ENCODE results near the gene RACK1. TPM values are rescaled to one million over a fixed set of nuclear protein-coding genes. Genes with fewer than 3 reads are reported as not detected.

Gene RACK1
- total and polyA plus RNA-seq, 2 of the 13 experiments (the other 11 are each of a cell fraction or from before 2014, with no cell fraction given): 2,514 to 6,141 TPM

DNA sequence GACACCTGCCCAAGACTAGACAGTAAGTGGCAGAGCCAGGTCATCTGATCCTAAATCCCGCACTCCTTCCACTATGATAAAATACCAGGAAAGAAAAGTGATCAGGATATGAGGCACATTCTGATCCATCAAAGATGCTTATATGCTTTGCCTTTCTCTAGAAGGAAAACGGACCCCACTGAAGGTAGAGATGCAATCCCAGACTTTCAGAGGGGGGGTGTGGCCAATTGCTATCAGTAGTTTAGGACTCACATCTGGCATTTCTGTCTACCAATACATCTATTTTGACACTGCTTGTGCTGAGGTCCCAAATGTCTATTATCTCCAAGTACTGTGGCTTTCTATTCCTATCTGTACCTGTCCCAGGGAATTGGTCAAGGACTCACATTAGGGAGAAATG is 15.6 kb upstream of the RACK1 start:
- no peak for FAIRE-seq
- Histone ChIP-seq H3K4me1 (ENCODE audit: insufficient read depth, low read length) (peaks cover 56% of the 10 kb centered on the region), H3K4me2 (ENCODE audit: low read depth, low read length) (peak overlapping the region; percentile 99), H3K79me2 (ENCODE audit: insufficient read depth, low read length) (peaks cover 57% of the 10 kb centered on the region), H3K27me3 (ENCODE audit: control insufficient read depth in 1 of 2, insufficient read depth in 2 of 2, low read length in 2 of 2) (no peaks in the 10 kb centered on the region; a peak in 1 of 5 replicates), H3K9ac (ENCODE audit: insufficient read depth, low read depth, low read length) (peak overlapping the region; percentile 99), H3K4me3 (replicated peaks in 1 of 3; ENCODE audit: insufficient read depth in 1 of 3, low read depth in 2 of 3, low read length in 3 of 3) (peak overlapping the region; percentile 86 to 97 (median 94)), H2AFZ (ENCODE audit: low read length) (no peak overlapping the region), H3K27ac (ENCODE audit: extremely low read length, insufficient read depth, low read length) (no peak overlapping the region), H3K9me3 (ENCODE audit: low read length) (no peaks in the 10 kb centered on the region), H3K36me3 (replicated peaks in 1 of 2; ENCODE audit: control insufficient read depth in 1 of 2, insufficient read depth in 2 of 2, low read length in 2 of 2) (peaks cover 4 to 17% of the 10 kb centered on the region in 2 experiments; a peak in 3 of 5 replicates), H4K20me1 (ENCODE audit: insufficient read depth, low read length) (peaks cover 17% of the 10 kb centered on the region)
- WGBS (ENCODE audit: low lambda C conversion rate): 43% methylated on average over 2 of the region's 2 CpGs
- ChIA-PET POLR2A (interaction anchor here (5.1 kb wide), 1 partner anchor 14 kb away, joined by 102 read pairs; the partner anchor contains the start of gene RACK1), CTCF (ENCODE audit: low intra/inter-chr PET ratio, low total read pairs) (no interaction called here)
- no peak for DNase-seq (ENCODE audit: low spot score)
- ATAC-seq: no peak
- TF ChIP-seq ZNF552 (CRISPR knock-in tag; IDR thresholded peaks at IDR 0.05; ENCODE audit: borderline replicate concordance): no peak
- peak; percentile 25; the same call in 1 of the 2 replicates for TF ChIP-seq RBFOX2 (IDR thresholded peaks at IDR 0.05; ENCODE audit: low read depth, low read length)
- BruUV-seq (replicated peaks): no TSS peak
- intact Hi-C loops (cut with micrococcal nuclease; ENCODE audit: unreplicated experiment) (no loop called here), in situ Hi-C loops (cut with HindIII; ENCODE audit: extremely low pct_ligation_motif_present, low pct_unique_long_range_greater_than_20kb) (no loop called here)

DNA sequence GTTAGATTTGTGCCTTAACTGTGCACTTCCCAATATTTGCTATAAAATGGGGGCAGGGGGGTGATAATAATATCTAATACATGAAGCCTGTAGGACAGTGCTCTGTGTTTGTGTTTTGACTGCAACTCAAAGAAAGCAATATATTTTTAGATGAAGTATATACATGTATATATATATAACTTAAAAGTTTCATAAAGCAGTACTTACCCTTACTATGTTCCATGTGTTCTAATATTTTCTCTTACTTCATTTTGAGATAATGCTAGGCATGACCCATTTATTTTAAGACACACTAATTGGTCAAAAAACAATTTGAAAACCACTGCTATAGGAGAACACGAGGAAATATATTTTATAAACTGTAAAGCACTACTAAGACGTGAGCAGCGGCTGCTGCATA is 14.9 kb upstream of the RACK1 start:
- ChIA-PET POLR2A (interaction anchor here (5.1 kb wide), 1 partner anchor 14 kb away, joined by 102 read pairs; the partner anchor contains the start of gene RACK1), CTCF (ENCODE audit: low intra/inter-chr PET ratio, low total read pairs) (no interaction called here)
- peaks cover 2 to 13% of the 10 kb centered on the region in 2 experiments; a peak in 3 of 5 replicates for H3K36me3 ChIP-seq (replicated peaks in 1 of 2; ENCODE audit: control insufficient read depth in 1 of 2, insufficient read depth in 2 of 2, low read length in 2 of 2)
- H3K4me1 ChIP-seq (ENCODE audit: insufficient read depth, low read length): peaks cover 56% of the 10 kb centered on the region
- no peak for FAIRE-seq
- no peak for DNase-seq (ENCODE audit: low spot score)
- H3K4me3 ChIP-seq (replicated peaks in 1 of 3; ENCODE audit: insufficient read depth in 1 of 3, low read depth in 2 of 3, low read length in 3 of 3): peak overlapping the region; percentile 86 to 97 (median 94); a peak in 5 of 6 replicates
- no peak for ATAC-seq
- no TSS peak for BruUV-seq (replicated peaks)
- no peaks in the 10 kb centered on the region for H3K9me3 ChIP-seq (ENCODE audit: low read length)
- no peak overlapping the region for H2AFZ ChIP-seq (ENCODE audit: low read length)
- peak overlapping the region; percentile 99; the same call in 1 of the 2 replicates for H3K9ac ChIP-seq (ENCODE audit: insufficient read depth, low read depth, low read length)
- no peaks in the 10 kb centered on the region; a peak in 1 of 5 replicates for H3K27me3 ChIP-seq (ENCODE audit: control insufficient read depth in 1 of 2, insufficient read depth in 2 of 2, low read length in 2 of 2)
- H3K27ac ChIP-seq (ENCODE audit: extremely low read length, insufficient read depth, low read length): no peak overlapping the region
- in situ Hi-C loops (cut with HindIII; ENCODE audit: extremely low pct_ligation_motif_present, low pct_unique_long_range_greater_than_20kb): no loop called here
- peaks cover 57% of the 10 kb centered on the region for H3K79me2 ChIP-seq (ENCODE audit: insufficient read depth, low read length)
- intact Hi-C loops (cut with micrococcal nuclease; ENCODE audit: unreplicated experiment): no loop called here
- H3K4me2 ChIP-seq (ENCODE audit: low read depth, low read length): peak overlapping the region; percentile 99
- WGBS (ENCODE audit: low lambda C conversion rate): 88% methylated on average over 3 of the region's 3 CpGs
- H4K20me1 ChIP-seq (ENCODE audit: insufficient read depth, low read length): peaks cover 17% of the 10 kb centered on the region
- TF ChIP-seq, protein P1, sequence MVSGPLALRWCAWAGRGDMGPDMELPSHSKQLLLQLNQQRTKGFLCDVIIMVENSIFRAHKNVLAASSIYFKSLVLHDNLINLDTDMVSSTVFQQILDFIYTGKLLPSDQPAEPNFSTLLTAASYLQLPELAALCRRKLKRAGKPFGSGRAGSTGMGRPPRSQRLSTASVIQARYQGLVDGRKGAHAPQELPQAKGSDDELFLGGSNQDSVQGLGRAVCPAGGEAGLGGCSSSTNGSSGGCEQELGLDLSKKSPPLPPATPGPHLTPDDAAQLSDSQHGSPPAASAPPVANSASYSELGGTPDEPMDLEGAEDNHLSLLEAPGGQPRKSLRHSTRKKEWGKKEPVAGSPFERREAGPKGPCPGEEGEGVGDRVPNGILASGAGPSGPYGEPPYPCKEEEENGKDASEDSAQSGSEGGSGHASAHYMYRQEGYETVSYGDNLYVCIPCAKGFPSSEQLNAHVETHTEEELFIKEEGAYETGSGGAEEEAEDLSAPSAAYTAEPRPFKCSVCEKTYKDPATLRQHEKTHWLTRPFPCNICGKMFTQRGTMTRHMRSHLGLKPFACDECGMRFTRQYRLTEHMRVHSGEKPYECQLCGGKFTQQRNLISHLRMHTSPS (CRISPR knock-in tag; IDR thresholded peaks at IDR 0.05; ENCODE audit: low read depth): no peak
- TF ChIP-seq ZNF136 (CRISPR knock-in tag; IDR thresholded peaks at IDR 0.05; ENCODE audit: low read depth): no peak
- no peak for TF ChIP-seq ZNF879 (CRISPR knock-in tag; IDR thresholded peaks at IDR 0.05)
- TF ChIP-seq ZBTB40 (IDR thresholded peaks at IDR 0.05): no peak
- TF ChIP-seq ZBTB40 (CRISPR knock-in tag; IDR thresholded peaks at IDR 0.05): no peak

All from HepG2 (cell line).